ENCODE results near the gene PRUNE2.
"Not testable (repeated sequence)": the region's sequence is repeated elsewhere in the genome, so short reads cannot be mapped to it uniquely, and the experiment has no call there.

Gene PRUNE2

DNA sequence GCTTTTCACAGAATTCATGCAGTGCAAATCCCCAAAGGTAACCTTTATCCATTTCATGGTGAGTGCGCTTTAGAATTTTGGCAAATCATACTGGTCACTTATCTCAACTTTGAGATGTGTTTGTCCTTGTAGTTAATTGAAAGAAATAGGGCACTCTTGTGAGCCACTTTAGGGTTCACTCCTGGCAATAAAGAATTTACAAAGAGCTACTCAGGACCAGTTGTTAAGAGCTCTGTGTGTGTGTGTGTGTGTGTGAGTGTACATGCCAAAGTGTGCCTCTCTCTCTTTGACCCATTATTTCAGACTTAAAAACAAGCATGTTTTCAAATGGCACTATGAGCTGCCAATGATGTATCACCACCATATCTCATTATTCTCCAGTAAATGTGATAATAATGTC is 120.4 kb downstream of the PRUNE2 start:
- DNase-seq: no peak

DNA sequence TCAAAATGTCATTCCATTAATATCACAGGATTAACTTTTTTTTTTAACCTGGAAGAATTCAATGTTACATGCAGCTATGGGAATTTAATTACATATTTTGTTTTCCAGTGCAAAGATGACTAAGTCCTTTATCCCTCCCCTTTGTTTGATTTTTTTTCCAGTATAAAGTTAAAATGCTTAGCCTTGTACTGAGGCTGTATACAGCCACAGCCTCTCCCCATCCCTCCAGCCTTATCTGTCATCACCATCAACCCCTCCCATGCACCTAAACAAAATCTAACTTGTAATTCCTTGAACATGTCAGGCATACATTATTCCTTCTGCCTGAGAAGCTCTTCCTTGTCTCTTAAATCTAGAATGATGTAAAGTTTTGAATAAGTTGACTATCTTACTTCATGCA is 121.0 kb downstream of the PRUNE2 start:
- DNase-seq: no peak

DNA sequence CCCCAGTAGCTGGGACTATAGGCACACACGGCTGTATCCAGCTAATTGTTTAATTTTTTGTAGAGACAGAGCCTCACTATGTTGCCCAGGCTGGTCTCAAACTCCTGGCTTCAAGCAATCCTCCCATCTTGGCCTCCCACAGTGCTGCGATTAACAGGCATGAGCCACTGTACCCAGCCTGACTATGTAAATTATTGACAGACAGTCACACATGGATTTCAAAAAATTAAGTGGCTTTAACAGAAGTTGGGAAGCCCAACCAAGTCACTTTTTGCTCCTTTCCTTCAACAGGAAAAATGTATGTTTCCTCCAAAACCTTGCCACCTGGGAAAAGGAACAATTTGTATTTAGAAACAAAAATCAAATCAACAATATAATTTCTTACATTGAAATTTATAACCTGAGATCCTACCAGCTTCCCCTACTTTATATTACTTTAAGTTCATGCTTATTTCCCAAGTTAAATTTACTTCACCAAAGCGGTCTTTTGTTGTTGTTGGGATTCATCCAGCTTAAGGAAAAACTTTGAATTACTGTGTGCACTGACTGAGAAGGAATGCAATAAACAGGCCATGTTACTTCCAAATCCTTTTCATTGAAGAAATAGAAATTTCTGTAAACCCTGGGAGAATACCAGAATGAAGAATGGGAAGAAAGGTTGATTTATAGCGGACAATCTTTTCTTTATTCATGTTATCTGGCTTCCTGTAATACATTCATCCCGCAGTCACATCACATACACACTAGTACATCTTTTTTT is 133.0 kb downstream of the PRUNE2 start:
- DNase-seq: no peak

DNA sequence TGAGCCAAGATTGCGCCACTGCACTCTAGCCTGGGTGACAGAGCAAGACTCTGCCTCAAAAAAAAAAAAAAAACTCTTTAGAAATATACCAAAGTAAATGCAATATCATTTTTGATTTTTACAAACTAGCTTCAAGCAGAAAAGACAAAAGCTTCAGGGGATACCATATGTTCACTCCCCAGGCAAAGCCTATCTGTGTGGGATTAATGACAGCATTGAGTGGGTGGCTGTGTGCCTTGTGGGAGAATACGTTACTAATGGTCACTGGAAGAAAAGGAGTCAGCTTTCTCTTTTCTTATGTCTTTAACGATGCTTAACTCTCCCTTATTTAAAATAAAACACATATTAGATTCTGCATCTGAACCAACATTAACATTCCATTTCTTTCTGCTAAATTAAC is 139.8 kb downstream of the PRUNE2 start:
- no peak for DNase-seq

DNA sequence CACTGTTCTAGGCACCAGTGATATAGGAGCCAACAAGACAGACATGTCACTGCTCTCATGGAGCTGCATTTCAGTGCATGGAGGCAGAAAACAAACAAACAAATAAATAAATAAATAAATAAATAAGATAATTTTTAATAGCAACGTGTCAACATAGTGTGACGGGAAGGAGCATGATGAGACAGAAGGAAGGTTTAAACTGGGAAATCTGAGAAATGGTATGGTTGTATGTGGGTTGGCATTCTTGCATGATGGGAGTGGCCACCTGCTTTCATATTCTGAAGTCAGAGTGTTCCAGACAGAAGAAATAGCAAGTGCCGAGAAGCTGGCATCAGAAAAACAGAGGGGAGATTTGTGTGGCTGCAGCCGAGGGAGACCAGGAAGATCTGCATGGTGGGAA is 141.8 kb downstream of the PRUNE2 start, which contains the start of gene PCA3:
TSS of gene PCA3 (plus strand) at position 301 of the 400 bp plus-strand sequence.
- no peak for DNase-seq

DNA sequence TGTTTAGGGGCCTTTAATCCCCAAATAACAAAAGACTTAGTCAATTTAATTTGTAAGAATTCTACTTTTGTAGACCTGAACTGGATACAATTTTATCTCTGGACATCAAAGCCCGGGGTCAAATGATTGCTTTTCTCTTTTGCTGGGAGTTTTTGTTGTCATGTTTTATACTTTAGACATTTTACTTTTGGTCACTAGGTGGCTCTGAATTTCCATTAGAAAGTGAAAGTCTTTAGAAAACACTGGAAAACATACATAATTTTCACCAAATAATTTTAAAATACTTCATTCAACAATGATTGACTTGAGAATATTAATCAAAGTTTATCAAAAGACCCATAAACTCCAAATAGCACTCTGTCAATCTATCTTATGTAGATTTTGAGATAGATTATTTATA is 144.5 kb downstream of the PRUNE2 start:
- DNase-seq: no peak

DNA sequence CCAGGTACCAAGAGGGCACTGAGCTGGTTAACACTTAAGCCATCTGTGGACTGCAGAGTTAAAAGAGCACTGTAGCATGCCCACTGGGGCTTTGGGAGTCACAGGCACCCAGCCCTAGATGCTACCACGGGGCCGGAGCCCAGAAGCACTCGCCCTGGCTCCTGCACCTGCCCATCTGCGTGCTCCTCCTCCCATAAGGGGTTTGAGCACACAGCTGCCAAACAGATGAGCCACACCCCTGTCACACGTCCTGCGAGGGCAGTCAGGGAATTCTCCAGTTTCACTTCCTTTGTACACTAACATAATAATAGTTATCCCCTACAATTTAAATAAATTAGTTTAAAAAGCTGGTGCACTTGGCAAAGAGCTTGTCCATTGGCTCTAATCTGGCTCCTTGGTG is 146.2 kb downstream of the PRUNE2 start:
- no peak for DNase-seq

DNA sequence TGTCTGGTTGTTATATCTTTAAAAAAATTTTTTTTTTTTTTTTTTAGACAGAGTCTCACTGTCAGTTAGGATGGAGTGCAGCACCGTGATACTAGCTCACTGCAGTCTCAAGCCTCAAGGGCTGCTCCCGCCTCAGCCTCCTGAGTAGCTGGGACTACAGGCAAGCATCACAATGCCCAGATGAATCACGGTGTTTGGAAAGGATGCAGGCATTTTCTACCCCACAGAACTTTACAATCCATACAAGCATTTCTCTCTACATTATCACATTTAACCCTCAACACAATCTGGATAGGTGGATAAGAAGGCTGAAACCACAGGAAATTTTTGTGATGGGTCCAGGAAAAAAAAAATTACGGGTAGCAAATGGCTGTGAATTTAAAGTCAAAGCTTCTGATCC is 147.4 kb downstream of the PRUNE2 start:
- no peak for DNase-seq

DNA sequence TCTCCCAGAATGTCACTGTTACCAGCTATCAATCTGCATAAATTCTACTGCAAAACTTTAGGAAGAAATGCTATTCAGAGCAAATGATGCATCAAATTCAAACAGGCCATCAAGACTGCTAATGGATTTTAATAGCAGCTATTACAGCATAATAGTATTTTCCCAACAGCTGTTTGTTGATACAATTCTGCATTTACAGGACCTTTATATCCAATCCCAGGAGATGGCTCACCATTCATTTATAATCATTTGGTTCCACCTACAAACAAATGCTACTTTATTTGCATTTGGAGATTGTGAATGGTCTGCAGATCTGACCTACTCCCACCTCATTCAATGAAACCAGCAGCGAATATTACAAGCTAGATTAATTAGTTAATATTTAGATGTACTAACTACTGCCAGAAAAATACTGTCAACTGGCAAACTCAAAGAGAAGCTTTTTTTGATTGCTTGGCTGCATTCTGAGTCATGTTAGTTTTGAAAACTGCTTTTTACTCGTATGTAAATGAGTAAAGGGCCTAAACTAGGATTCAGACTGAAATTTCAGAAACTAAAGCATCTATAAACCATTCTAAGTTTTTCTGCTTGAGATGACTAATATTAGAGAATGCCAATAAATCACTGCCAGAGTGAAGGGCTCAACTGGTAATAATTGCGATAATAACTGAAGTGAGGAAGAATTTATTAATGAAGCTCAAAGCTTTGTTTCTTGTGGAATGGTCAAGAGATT is 148.8 kb downstream of the PRUNE2 start:
- no peak for DNase-seq

DNA sequence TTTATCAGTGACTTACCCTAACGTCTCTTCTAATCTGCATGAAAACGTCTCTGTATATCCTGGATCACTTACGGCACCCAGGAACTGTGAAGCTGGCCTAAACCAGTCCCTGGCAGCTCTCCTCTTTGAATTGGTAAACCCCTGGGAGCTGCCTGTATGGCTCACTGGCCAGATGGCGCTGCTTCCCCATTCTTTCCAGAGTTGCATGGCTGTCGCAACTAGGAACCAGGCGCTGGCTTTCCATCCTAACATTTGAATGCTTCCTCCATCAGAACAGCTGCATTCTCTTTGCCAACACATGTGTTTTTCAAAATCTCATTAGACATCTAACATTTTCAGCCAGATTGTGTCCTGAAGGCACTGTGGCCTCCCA is 149.7 kb downstream of the PRUNE2 start:
- DNase-seq: no peak

DNA sequence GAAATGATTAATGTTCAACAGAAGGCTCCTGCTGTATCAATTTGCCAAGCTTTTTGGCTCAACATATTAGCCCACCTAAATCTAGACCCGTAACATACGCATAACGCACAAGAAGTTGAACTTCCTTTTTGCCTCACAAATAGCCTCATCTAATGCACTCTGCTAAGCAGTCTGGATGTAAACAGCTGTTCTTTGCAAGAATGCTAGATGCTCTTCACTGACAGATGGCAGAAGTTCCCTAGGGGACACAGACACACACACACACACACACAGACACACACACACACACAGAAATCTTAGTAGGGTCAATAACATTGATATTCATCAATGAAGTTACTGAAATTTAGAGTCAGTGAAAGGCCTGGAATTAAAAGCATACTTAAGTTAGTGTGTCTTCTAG is 154.9 kb downstream of the PRUNE2 start:
- no peak for DNase-seq

DNA sequence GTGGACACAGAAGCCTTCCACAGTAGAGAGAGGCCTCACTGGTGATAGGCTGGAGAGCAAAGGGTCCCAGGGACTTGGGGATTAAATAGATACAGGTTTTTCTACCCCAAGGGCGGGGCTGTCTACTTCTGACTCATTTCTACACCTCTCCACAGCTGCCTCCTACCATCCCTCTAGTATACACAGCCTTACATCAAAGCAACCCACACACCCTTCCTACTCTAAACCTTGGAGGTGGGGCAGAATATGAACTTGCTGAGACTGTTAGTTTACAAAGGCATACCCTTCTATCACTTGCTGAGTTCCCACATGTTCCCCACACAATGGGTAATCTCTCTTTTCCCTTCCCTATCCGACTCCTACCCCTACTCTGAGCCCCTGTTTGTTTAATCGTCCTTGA is 161.6 kb downstream of the PRUNE2 start:
- DNase-seq: no peak

DNA sequence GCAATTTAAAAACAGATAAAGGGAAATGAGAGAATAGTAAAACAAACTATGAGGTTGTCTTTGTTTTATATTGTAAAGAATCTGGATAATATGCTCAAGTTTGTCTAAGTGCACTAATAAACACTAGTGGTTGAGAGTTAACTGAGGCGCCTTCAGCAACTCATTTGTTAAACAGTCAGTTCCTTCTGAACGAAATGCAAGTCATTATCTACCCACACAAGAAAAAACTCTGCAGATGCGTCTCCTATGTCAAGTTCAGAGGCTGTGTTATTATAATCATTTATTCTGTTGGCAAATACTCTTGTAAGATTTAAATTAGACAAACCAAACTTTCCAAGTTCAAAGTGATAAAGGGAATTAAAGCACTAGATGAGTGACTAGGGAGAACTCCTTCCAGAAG is 162.0 kb downstream of the PRUNE2 start:
- no peak for DNase-seq

DNA sequence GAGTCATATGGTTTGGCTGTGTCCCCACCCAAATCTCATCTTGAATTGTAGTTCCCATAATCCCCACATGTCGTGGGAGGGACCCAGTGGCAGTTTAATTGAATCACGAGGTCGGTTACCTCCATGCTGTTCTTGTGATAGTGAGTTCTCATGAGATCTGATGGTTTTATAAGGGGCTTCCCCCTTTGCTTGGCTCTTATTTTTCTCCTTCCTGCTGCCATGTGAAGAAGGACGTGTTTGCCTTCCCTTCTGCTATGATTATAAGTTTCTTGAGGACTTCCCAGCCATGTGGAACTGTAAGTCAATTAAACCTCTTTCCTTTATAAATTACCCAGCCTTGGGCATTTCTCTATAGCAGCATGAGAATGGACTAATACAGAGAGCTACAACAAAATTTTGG is 163.0 kb downstream of the PRUNE2 start:
- DNase-seq: not testable (repeated sequence)

DNA sequence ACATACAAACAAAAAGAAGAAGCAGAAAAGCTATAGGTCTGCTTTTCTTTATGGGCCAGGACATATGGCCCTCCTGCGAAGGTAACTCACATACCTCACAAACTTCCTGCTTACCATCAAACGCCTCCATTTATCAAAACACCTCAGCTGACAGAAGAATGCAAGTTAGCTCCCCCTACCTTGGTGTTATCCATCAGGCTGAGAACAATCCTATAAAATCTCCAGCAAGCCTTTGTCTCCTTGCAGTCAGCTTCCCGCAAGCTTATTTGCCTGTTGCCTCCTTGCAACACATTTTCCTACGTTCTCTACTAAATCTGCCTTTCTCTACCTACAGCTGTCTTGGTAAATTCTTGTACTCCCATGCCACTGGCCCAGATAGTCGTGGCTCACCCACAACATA is 164.4 kb downstream of the PRUNE2 start:
- DNase-seq: no peak

DNA sequence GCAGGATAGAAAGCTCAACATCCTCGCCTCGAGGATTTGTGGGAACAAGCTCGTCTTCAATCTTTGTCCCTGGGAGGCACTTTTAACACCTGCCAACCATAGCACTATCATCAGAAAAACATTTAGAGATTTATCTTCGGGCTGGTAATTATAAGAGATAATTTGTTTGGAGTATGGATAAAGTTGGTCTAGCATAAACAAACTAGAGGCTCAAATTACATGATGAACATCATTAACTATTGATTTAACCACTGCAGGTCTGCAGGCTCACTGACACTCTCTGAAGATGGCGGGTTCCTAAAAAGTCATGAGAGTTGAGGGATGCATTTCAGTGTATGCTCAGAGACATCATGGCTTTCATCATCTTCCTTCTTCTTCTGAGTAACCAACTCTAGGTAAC is 167.5 kb downstream of the PRUNE2 start:
- DNase-seq: no peak

DNA sequence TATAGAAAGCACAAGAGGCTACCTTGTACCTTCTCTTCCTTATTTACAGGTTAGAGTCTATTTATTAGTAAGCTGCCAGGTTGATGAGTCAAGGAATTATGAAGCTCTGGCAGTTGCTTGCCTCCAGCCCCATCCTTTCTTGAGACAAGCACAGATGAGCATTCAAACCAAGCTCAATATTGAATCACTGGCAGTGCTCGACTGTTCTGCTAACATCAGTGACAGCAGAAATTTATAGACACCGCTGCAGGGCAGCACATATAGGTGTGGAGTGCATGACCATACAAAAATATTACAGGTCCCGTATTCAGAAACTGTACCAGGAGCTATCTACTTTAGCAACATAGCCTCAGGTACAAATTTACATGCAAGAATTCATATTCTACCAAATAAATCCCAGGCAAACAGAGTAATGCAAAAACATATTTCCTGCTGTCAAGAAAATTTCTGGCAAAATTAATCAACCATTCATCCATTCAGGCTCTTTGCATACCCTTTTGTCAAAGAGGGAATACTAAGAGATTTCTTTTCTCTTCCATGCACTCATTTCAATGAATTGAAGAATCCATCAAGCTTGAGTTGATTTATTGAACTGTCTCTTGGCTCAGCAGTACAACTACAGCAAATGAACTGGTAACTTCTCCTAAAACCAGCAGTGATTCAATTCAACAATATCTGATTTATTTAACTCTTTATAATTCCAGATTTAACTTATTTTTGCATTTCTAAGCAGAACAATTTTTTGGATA is 168.6 kb downstream of the PRUNE2 start:
- no peak for DNase-seq

DNA sequence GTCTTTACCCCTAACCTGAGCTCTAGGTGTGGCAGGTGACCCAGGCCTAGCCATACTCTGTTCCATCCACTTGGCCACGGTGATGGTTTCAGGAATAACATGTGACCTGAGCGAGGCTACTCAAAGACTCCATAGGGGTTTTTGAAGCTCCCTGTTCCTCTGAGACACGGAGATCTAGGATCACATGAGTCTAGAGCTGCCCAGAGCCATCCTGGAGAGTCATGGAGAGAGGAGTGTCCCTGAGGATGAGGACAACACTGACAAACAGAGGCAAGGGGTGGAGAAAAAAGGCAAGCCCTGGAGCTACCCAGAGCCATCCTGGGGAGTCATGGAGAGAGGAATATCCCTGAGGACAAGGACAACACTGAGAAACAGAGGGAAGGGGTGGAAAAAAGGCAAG is 171.2 kb downstream of the PRUNE2 start:
- DNase-seq: no peak

DNA sequence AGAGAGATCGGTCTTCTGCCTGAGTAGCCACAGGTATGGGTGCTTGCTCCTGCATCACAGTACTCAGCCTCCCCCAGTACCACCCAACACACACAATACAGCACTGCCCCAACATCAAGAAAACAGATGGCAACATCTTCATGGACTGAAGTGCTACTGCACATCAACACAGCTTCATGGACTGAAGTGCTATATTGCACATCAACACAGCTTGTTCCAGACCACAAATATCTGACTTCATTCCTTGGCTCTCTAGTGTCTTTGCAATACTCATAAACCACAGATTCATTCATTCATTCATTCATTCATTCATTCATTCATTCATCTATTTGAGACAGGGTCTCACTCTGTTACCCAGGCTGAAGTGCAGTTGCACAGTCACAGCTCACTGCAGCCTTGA is 172.8 kb downstream of the PRUNE2 start:
- DNase-seq: no peak

DNA sequence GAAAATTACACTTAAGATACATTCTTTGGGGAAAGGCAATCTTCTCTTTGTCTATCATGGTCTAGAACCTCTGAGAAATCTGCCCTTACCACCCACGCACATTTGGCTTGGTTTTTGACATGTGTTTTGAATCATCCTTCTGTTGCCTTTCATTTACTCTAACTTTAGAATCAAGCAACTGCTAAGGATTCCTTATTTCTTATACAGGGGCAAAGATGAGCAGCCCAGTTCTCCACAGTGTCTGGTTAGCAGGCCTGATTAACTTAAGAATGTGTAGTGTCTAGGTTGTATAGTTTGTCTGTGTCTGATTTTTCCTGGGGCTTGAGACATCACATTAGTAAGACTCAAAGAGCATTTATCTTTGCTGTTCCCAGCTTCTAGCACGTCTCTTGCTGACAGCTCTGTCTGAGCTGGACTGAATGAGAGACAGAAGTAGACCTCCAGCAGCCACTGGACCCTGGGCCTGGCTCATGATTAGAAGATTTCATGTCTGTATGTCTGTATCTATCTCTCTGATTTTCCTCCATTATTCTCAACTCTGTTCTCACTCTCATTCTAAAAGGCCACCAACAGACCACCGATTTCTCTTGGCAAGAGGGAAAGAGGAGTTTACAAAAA is 173.5 kb downstream of the PRUNE2 start:
- no peak for DNase-seq

DNA sequence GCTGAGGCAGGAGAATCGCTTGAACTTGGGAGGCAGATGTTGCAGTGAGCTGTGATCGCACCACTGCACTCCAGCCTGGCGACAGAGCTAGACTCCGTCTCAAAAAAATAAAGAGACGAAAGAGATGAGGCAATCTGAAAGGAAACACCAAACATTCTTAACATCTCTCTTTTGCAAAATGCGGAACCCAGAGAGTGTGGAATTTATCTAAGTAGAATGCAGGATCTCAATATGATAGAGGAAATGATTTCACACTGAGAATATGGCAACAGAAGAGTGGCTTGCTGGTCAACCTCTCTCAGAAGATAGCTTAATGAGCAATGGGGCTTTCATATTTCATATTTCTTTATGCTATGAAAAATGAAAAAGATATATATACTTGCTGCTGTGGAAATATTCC is 175.1 kb downstream of the PRUNE2 start:
- DNase-seq: no peak

DNA sequence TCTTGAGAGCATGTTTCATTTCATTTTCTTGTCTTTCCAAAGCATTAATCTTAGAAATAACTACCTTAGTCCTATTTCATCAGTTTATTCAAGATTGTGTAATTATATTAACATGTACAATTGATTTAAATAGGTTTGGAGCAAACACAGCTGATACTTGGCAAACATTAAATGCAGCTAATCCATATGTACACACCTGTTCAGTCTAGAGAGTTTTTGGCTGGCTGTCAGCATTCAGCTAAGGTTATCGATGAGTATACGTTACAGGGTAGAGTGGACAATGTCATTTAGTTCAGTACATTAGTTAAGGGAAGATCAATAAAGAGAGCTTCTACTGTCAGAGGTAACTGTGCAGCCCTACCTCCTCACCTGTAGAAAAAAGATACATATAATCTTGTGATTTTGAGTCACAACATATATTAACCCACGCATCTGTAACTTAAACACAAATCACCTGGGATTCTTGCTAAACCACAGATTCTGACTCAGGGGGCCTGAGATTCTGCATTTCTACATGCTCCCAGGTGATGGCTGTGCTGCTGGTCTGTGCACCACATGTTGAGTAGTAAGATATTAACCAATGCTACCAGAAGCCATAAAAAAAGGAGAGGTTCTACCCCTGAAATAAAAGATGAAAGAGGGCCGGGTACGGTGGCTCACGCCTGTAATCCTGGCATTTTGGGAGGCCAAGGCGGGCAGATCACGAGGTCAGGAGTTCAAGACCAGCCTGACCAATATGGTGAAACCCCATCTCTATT is 175.8 kb downstream of the PRUNE2 start:
- DNase-seq: no peak

DNA sequence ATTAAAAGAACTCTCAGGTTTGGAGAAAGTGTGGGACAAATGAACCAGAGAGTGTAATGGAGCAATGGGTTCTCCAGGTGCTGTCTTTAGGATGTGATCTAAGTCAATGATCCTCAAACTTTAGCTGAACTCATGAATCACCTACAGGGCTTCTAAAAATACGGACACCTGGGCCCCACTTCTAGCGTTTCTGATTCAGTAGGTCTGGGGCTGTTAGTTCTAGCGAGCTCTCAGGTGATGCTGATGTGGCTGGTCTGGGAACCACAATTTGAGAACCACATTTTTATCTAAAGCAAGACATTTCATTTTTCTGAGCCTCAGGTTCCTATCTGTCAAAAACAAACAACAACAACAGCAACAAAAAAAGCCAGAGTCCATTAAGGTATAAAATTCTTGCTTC is 176.8 kb downstream of the PRUNE2 start:
- no peak for DNase-seq

Data from stimulated activated CD4-positive, alpha-beta T cell treated with anti-CD3 and anti-CD28 coated beads, Interleukin-4, amount 100 ng/mL, for 4 hours (primary cell).